BJ (cell line): ENCODE results near the gene C5orf58. TPM values are rescaled to one million over a fixed set of nuclear protein-coding genes. Genes with fewer than 3 reads are reported as not detected.
"Not testable (repeated sequence)": the region's sequence is repeated elsewhere in the genome, so short reads cannot be mapped to it uniquely, and the experiment has no call there.

Experiments
- CTCF ChIA-PET: fragments of 350-600 bp; formaldehyde crosslinking; extraction: SDS; loops from one replicate; lab custom pipeline; 2021; ENCODE audit warnings: antibody characterized with exemption, inconsistent platforms; lab: Yijun Ruan, JAX
- POLR2A ChIA-PET: fragments of 300-600 bp; sonication (Branson Sonifier 250); formaldehyde crosslinking; extraction: SDS; loops from one replicate; lab custom pipeline; 2021; ENCODE audit warnings: antibody characterized with exemption; lab: Charles Lee
- DNase-seq: peaks from one replicate; pipeline ENCODE4 v3.0.0-alpha.2; 2011; ENCODE audit warnings: low read depth
- H3K27me3 ChIP-seq: 2 replicates; pipeline ENCODE4 v1.6.0; 2011; ENCODE audit warnings: low read length; ENCODE audit not compliant: control insufficient read depth, insufficient read depth
- H3K36me3 ChIP-seq: 2 replicates; pipeline ENCODE4 v1.5.1; 2011; ENCODE audit warnings: low read length; ENCODE audit not compliant: control insufficient read depth, insufficient read depth
- H3K4me3 ChIP-seq: 2 replicates; pipeline ENCODE4 v1.5.1; 2011; ENCODE audit warnings: low read depth, mild to moderate bottlenecking, control low read depth, low read length
- polyA plus RNA-seq: library from polyadenylated mRNA; depleted of rRNA; stranded (reverse); fragments of >200 nt; gene quantifications from 2 replicates; pipeline ENCODE4 v1.2.3, GENCODE V29; 2011
- TF ChIP-seq, protein P1 (sequence below): IDR thresholded peaks from 2 replicates; pipeline ENCODE4 v1.5.1; 2011; ENCODE audit warnings: low read depth, mild to moderate bottlenecking, control low read depth, inconsistent platforms, low read length, moderate library complexity; ENCODE audit not compliant: insufficient read depth

C5orf58 gene
- polyA plus RNA-seq, 1 experiment = not detected

DNA sequence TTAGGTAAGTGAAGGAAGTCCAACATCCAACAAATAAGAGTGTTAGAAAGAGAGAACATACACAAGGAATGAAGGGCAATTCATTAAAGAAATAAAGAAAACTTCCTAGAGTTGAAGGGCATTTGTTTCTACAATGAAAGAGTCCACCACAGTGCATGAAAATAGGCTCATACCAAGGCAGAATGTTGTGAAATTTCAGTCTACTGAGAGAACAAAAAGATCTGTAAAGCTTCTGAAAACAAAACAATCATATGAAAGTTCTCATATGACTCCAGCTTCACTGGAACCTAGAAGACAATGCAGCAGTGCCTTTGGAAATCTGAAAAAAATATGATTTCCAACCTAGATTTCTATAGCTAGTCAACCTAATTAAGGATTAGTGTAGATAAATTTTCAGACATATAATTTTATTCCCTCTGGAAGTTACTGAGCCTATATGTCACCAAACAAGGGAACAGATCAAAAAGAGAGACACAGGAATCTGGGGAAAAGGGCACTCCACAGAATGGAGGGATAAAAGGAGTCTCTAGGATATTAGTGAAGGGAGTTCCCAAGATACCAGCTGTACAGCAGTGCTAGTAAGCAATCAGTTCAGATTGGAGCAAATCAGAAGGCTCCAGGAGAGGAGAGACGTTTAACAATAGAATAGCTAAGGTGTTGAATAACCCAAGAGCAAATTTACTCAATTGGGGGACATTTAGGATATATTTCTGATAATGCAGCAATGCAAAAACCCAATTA is 5.8 kb downstream of the C5orf58 start:
- ChIA-PET POLR2A (no interaction called here), CTCF (interaction anchor here (1.1 to 1.5 kb wide), 3 partner anchors 12 to 28 kb away, joined by 4 to 7 read pairs (median 4); no protein-coding TSS in a partner anchor)
- TF ChIP-seq, protein P1, sequence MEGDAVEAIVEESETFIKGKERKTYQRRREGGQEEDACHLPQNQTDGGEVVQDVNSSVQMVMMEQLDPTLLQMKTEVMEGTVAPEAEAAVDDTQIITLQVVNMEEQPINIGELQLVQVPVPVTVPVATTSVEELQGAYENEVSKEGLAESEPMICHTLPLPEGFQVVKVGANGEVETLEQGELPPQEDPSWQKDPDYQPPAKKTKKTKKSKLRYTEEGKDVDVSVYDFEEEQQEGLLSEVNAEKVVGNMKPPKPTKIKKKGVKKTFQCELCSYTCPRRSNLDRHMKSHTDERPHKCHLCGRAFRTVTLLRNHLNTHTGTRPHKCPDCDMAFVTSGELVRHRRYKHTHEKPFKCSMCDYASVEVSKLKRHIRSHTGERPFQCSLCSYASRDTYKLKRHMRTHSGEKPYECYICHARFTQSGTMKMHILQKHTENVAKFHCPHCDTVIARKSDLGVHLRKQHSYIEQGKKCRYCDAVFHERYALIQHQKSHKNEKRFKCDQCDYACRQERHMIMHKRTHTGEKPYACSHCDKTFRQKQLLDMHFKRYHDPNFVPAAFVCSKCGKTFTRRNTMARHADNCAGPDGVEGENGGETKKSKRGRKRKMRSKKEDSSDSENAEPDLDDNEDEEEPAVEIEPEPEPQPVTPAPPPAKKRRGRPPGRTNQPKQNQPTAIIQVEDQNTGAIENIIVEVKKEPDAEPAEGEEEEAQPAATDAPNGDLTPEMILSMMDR = no peak
- no peak for DNase-seq
- H3K4me3 ChIP-seq = no peak overlapping the region
- no peaks in the 10 kb centered on the region for H3K36me3 ChIP-seq
- H3K27me3 ChIP-seq = no peaks in the 10 kb centered on the region

DNA sequence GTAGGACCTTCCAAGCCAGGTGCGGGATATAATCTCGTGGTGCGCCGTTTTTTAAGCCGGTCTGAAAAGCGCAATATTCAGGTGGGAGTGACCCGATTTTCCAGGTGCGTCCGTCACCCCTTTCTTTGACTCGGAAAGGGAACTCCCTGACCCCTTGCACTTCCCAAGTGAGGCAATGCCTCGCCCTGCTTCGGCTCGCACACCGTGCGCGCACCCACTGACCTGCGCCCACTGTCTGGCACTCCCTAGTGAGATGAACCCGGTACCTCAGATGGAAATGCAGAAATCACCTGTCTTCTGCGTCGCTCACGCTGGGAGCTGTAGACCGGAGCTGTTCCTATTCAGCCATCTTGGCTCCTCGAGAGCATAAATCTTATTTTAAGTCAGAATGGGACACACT is 12.7 kb downstream of the C5orf58 start:
- H3K27me3 ChIP-seq, H3K36me3 ChIP-seq, CTCF ChIA-PET, H3K4me3 ChIP-seq, POLR2A ChIA-PET, DNase-seq: not testable (repeated sequence)

DNA sequence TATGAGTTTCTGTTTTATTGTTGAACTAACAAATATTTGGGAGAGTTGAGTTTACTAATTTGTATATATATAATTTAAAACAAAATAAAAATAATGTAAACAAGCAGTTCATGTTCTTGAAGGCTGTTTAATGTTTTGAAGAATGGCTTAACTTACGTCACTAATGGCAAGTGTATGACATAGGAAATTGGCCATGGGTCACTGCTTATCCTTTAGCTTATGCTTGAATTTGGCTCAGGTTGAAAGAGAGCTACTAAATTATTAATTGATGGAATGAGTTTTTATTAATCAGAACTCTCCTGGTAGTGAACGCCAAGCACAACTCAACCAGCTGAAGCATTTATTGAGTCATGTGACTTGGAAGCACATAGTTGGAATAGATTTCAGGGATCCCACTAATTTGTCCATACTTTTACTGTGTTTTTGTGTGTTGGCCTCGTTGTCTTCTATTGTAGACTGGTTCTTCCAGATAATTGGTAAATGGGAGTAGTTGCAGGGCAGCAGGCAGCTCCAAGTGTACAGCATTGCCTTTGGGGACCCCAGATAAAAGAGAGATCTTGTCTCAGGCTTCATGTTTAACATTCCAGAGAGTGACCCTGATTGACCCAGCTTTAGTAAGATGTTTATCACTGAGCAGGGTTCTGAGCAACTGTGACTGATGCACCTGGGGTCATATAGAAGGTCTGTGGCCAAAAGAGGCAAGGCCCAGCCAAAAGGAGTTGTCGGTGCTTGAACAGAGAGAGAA is 13.5 kb downstream of the C5orf58 start:
- CTCF ChIA-PET = interaction anchor here (1.1 kb wide), 1 partner anchor 20 kb away, joined by 4 read pairs; no protein-coding TSS in a partner anchor
- DNase-seq = no peak
- Histone ChIP-seq H3K27me3 (no peaks in the 10 kb centered on the region; the same call in 1 of the 2 replicates), H3K4me3 (no peak overlapping the region), H3K36me3 (no peaks in the 10 kb centered on the region)
- POLR2A ChIA-PET = no interaction called here
- TF ChIP-seq, protein P1 = no peak

DNA sequence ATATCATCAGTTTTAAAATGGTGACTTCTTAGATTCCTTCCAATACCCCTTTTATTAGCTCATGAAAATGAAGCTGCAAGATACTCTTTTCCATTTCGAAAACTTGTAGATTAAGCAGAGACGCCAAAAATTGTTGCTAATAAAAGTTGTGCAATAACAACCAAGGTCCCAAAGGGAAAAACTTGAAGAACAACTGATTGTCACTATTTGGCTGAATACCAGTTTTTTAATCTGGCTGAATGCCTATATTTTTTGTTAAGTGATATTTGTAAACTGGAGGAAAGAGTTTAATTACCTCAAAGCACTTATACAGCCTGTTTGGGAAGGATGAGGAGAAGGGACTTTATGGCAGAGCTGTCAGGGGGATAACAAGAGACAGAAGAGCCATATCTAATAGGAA is 14.6 kb downstream of the C5orf58 start:
- Histone ChIP-seq H3K27me3 (peaks cover 2% of the 10 kb centered on the region; the same call in 1 of the 2 replicates), H3K36me3 (no peaks in the 10 kb centered on the region), H3K4me3 (no peak overlapping the region)
- CTCF ChIA-PET = interaction anchor here (1.1 kb wide), 1 partner anchor 22 kb away, joined by 4 read pairs; no protein-coding TSS in a partner anchor
- POLR2A ChIA-PET = no interaction called here
- TF ChIP-seq, protein P1 = no peak
- no peak for DNase-seq

DNA sequence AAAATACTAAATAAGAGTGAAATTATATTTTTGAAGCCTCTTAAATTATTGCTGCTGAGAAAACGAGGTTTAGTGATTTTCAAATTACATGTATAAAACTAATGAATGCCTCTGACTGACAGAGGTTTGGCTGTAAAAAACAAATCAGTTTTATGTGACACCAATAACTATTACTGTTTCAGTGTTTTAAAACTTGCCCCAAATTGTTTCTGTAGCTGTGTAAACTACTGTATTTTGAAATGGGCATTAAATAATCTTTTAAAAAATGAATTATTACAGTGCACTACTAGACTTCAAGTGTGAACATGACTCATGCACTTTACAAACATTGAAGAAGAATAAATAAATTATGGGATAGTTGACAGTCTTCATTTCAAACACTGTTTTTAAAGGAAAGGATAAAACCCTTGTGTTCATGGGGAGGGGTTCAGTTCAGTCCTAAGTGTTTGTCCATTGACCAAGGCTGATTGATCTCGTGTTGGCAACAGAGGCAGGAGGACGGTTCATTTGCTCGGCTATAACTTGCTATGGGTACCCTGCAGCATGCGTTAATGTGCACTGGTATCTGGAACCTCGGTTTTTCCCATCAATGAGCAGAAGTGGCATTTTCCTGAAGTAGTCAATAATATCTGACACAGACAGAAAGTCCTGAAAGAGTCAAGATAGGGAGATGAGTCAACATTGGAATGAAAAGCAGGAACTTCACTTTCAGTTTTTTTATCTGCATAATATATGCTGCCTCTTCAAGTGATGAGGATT is 15.6 kb downstream of the C5orf58 start:
- DNase-seq = no peak
- no peaks in the 10 kb centered on the region for H3K36me3 ChIP-seq
- CTCF ChIA-PET = no interaction called here
- no peak overlapping the region for H3K4me3 ChIP-seq
- POLR2A ChIA-PET = no interaction called here
- peaks cover 3% of the 10 kb centered on the region; the same call in 1 of the 2 replicates for H3K27me3 ChIP-seq
- TF ChIP-seq, protein P1 = no peak

DNA sequence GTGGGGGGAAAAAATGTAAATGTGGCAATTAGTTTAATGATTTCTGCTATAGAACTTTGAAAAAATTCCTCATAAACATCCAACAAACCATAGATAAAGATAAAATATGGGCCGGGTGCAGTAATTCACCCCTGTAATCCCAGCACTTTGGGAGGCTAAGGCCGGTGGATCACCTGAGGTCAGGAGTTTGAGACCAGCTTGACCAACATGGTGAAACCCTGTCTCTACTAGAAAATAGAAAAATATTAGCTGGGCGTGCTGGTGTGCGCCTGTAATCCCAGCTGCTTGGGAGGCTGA is 16.1 kb downstream of the C5orf58 start:
- H3K27me3 ChIP-seq, CTCF ChIA-PET, DNase-seq, H3K4me3 ChIP-seq, H3K36me3 ChIP-seq, POLR2A ChIA-PET: not testable (repeated sequence)
